HG03460 (cell line): ENCODE results near the gene SLC25A42.
"Not testable (repeated sequence)": the region's sequence is repeated elsewhere in the genome, so short reads cannot be mapped to it uniquely, and the experiment has no call there.

Source experiments
- ATAC-seq: cut with Tn5 transposase; IDR thresholded peaks from one replicate; pipeline ENCODE4 v1.9.1; 2021; ENCODE audit not compliant: unreplicated experiment

SLC25A42 gene, protein sequence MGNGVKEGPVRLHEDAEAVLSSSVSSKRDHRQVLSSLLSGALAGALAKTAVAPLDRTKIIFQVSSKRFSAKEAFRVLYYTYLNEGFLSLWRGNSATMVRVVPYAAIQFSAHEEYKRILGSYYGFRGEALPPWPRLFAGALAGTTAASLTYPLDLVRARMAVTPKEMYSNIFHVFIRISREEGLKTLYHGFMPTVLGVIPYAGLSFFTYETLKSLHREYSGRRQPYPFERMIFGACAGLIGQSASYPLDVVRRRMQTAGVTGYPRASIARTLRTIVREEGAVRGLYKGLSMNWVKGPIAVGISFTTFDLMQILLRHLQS

GRCh38 chr19:19063183-19064097 lies at the start of gene SLC25A42:
Gene SLC25A42 (plus strand): TSS chr19:19063994. CDS start chr19:19096125, 32,131 bp downstream.
- ATAC-seq, result peak; percentile 88

- ATAC-seq, result no peak
Observed at GRCh38 chr19:19021115-19021514, 42.7 kb upstream of the SLC25A42 start.

GRCh38 chr19:19022380-19022961 lies 41.3 kb upstream of the SLC25A42 start:
- no peak for ATAC-seq

- ATAC-seq, result not testable (repeated sequence)
Observed at GRCh38 chr19:19023376-19023775, 40.4 kb upstream of the SLC25A42 start.

DNA sequence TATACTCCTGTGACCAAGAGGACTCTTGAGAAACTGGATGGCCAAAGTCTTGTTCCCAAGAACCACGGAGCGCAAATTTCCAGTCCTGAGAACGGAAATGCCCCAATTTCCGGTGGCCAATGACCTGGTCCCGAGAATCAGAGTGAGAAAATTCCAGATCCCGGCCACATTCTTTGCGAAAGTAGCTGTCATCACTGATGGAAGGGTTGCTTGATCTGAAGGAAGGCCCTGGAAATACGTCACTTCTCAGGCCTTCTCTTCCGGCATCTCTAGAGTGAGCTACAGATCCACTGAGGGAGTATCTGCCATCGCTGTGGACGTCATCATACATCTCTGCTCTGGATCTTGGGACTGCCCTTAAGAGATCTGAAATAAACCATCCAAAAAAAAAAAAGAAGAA lies 37.9 kb upstream of the SLC25A42 start:
- no peak for ATAC-seq

- ATAC-seq, result no peak
Observed at GRCh38 chr19:19026299-19026971, 37.4 kb upstream of the SLC25A42 start.

- no peak for ATAC-seq
Observed at GRCh38 chr19:19027228-19027627, 36.6 kb upstream of the SLC25A42 start.

DNA sequence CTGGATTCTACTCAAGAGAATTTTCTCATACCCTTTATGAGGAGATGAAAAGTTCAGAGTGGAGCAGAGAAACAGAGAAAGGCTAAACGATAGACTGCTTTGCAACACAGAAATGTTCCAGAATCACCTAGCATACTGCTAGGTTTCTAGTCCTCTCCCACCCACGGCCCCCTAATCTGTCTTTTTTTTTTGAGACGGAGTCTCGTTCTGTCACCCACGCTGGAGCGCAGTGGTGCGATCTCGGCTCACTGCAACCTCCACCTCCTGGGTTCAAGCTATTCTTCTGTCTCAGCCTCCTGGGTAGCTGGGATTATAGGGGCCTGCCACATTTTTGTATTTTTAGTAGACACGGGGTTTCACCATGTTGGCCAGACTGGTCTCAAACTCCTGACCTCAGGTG lies 35.3 kb upstream of the SLC25A42 start:
- no peak for ATAC-seq

GRCh38 chr19:19031891-19032290 lies 31.9 kb upstream of the SLC25A42 start:
- no peak for ATAC-seq

DNA sequence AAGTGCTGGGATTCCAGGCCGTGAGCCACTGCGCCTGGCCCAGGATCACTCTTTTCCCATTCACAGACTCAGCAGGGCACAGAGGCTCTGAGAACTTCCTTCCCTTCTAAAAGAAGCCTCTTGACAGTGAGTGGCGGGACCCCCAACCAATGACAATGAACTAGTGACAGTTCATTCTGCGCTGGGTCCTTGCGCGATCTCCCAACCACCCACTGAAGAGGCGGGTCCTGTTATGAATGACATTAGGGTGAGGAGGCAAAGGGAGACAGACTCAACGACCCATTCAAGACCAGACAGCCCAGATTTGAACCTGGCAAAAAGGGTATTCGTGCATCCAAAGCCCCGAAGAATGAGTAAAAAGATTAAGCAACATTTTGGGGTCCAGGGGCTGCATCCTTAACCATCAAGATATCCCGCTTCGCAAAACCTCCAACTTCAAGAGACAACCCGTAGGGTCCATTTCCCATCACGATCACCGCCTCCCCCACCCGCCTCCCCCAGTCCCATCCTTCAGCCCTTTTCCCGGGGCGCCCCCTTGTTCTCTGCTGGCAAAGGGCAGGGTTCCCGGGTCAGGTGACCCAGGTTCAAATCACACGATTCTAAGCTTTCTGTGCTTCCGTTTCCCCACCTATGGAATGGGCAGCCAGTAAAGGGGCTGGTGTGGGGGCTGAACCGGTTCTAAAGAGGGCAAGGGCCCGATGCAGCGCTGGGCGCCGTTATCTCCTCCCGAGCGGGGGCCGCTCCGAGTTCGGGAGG lies 31.2 kb upstream of the SLC25A42 start:
- peak; percentile 45 for ATAC-seq

- no peak for ATAC-seq
Observed at GRCh38 chr19:19033176-19033425, 30.7 kb upstream of the SLC25A42 start.

DNA sequence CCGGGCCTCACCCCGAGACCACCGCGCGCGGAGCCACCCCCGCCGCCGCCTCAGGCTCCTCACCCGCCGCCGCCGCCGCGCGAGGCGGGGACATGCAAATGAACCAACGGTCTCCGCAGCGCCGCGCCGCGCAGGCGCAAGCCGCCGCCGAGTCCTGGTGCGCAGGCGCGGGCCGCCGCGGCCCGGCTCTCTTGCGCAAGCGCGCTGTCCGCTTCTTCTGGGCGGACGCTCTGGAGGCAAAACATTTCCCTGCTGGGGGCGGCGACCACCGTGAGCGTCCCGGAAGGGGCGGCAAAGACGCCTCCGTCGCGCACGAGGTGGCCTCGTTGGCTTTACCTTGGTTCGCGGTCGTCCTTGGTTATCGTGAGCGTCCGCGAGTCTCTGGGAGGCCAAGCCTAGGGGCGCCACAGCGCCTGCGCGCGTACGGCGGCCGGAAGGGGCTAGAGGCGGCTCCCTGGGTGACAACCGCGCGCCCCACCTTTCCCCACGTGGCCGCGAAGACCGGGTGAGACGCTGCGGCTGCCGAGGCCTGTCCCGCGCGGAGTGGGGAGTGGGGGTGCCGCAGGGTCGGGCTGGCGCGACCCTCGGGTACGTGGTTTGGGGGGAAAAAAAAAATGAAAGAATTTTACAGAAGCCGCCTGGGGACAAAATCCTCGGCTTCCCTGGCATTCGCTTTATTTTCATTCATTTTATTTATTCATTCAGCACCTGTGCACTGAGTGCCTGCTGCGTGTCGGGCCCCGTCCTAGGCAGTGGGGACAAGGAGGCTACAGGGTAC lies 30.2 kb upstream of the SLC25A42 start, which contains the start of the genes ARMC6 and SUGP2:
ARMC6 (plus strand) TSS at position 178 of the 778 bp plus-strand sequence. CDS start 607 bp downstream, outside the sequence.
SUGP2 (minus strand) TSS at position 92 of the 778 bp plus-strand sequence. CDS start 2,446 bp downstream, outside the sequence.
- peak; percentile 56 for ATAC-seq

- peak; percentile 38 for ATAC-seq
Observed at GRCh38 chr19:19034204-19034624, 29.6 kb upstream of the SLC25A42 start.

GRCh38 chr19:19039901-19040300 lies 23.9 kb upstream of the SLC25A42 start:
- ATAC-seq, result no peak

- ATAC-seq, result no peak
Observed at GRCh38 chr19:19040417-19040816, 23.4 kb upstream of the SLC25A42 start.

DNA sequence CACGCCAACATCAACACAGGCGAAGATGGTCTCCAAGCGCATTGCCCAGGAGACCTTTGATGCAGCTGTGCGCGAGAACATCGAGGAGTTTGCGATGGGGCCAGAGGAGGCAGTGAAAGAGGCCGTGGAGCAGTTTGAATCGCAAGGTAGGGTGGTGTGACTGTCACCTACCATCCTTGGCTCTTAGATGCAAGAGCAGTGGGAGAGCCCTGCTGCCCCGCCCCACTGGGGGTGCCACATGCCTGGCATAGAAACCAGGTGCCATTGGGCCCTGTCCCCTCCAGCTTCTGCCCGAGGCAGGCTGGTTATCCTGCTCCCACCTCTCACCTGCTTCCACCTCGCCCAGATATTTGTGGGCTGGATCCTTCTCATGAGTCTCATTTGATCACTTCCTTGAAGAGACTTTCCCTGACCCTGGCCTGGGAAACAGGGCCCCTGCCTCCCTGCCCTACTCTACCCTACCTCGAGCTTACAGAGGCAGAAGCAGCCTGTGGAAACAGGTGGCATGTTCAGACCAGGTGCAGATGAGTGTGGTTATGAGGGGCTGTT lies 21.0 kb upstream of the SLC25A42 start:
- no peak for ATAC-seq

- ATAC-seq, result no peak
Observed at GRCh38 chr19:19043481-19043880, 20.3 kb upstream of the SLC25A42 start.

DNA sequence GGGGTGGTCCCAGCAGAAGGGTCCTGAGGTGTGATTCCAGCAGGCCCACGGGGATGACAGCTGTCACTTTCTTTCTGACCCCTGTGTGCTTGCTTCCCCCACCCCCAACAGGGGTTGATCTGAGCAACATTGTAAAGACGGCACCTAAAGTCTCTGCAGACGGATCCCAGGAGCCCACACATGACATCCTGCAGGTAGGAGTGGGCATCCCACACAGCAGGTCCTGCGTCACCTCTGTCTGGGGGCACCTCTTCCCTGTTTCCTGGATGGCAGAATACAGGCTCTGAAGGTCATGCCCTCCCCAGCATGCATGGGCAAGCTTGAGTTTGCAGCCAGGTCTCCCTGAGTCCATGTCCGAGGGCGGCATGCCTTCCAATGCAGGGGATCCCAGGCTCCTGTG lies 19.9 kb upstream of the SLC25A42 start:
- ATAC-seq, result no peak

GRCh38 chr19:19049406-19049805 lies 14.4 kb upstream of the SLC25A42 start:
- ATAC-seq, result no peak
